Activated naive CD4-positive, alpha-beta T cell treated with anti-CD3 and anti-CD28 coated beads, Interleukin-2, amount 50 U/mL, for 72 hours (primary cell): Measurements from ENCODE around the gene TPX2. TPM values are rescaled to one million over a fixed set of nuclear protein-coding genes. Genes with fewer than 3 reads are reported as not detected.
"Not testable (repeated sequence)": the region's sequence is repeated elsewhere in the genome, so short reads cannot be mapped to it uniquely, and the experiment has no call there.

Experiments used
- ATAC-seq, 2 donors: fragments of 150-1000 bp; cut with Tn5 transposase; 2 replicates each; pipeline ENCODE4 v1.10.0; 2021; ENCODE audit warnings: mild to moderate bottlenecking in 2 of 2, moderate library complexity in 2 of 2
- DNase-seq, 2 donors: peaks; one replicate each; pipeline ENCODE4 v3.0.0; 2021 to 2022; ENCODE audit warnings: low spot score in 2 of 2
- H3K27ac Mint-ChIP-seq, 2 donors: one replicate each; pipeline ENCODE4 v1.8.0; 2022; ENCODE audit warnings: mild to moderate bottlenecking in 2 of 2, mixed read lengths in 2 of 2
- H3K36me3 Mint-ChIP-seq, 2 donors: one replicate each; pipeline ENCODE4 v1.8.0; 2022; ENCODE audit warnings: mixed read lengths in 2 of 2
- H3K9me3 Mint-ChIP-seq, 2 donors: one replicate each; pipeline ENCODE4 v1.8.0; 2022; ENCODE audit warnings: mixed read lengths in 2 of 2
- total RNA-seq, 2 donors: library from RNA; stranded (reverse); gene quantifications; one replicate each; pipeline ENCODE4 v1.2.3, GENCODE V29; 2022

The TPX2 gene
- total RNA-seq, 2 donors from 2014 or later: 123 to 215 TPM

- no peak for ATAC-seq
These were observed 7.8 kb upstream of the TPX2 start for GRCh38 chr20:31731321-31731717.

GRCh38 chr20:31739550-31739977, 474 bp downstream of the TPX2 start:
- ATAC-seq: no peak
- H3K27ac Mint-ChIP-seq: no peak overlapping the region
- no peaks in the 10 kb centered on the region for H3K9me3 Mint-ChIP-seq
- DNase-seq: no peak
- peaks cover 0 to 11% of the 10 kb centered on the region in 2 donors for H3K36me3 Mint-ChIP-seq

More at GRCh38 chr20:31731321-31731717, 7.8 kb upstream of the TPX2 start:
- Mint-ChIP-seq H3K9me3 (no peaks in the 10 kb centered on the region), H3K27ac (no peak overlapping the region), H3K36me3 (no peaks in the 10 kb centered on the region)
- DNase-seq: no peak

GRCh38 chr20:31740208-31740607, 1.1 kb downstream of the TPX2 start:
- H3K27ac Mint-ChIP-seq: no peak overlapping the region
- no peaks in the 10 kb centered on the region for H3K9me3 Mint-ChIP-seq
- peak; percentile 28 to 76 for ATAC-seq
- peaks cover 0 to 12% of the 10 kb centered on the region in 2 donors for H3K36me3 Mint-ChIP-seq
- no peak for DNase-seq

GRCh38 chr20:31740656-31741323, 1.7 kb downstream of the TPX2 start:
- DNase-seq (no peak), ATAC-seq (no peak)
- H3K9me3 Mint-ChIP-seq: no peaks in the 10 kb centered on the region
- H3K36me3 Mint-ChIP-seq: peaks cover 0 to 12% of the 10 kb centered on the region in 2 donors
- no peak overlapping the region for H3K27ac Mint-ChIP-seq

GRCh38 chr20:31746068-31746878, 7.2 kb downstream of the TPX2 start:
- DNase-seq: no peak
- Mint-ChIP-seq H3K9me3 (no peaks in the 10 kb centered on the region), H3K27ac (no peak overlapping the region), H3K36me3 (peaks cover 0 to 19% of the 10 kb centered on the region in 2 donors)
- ATAC-seq: no peak

GRCh38 chr20:31747028-31747427, 7.9 kb downstream of the TPX2 start:
- H3K9me3 Mint-ChIP-seq, H3K27ac Mint-ChIP-seq, ATAC-seq: not testable (repeated sequence)

GRCh38 chr20:31747640-31748039, 8.6 kb downstream of the TPX2 start:
- no peak for ATAC-seq
- Mint-ChIP-seq H3K9me3 (no peaks in the 10 kb centered on the region), H3K27ac (no peak overlapping the region), H3K36me3 (peaks cover 0 to 15% of the 10 kb centered on the region in 2 donors)
- DNase-seq: no peak

More at GRCh38 chr20:31747028-31747427, 7.9 kb downstream of the TPX2 start:
- DNase-seq: not testable (repeated sequence)
- H3K36me3 Mint-ChIP-seq: peaks cover 0 to 15% of the 10 kb centered on the region in 2 donors

GRCh38 chr20:31749223-31749622, 10.1 kb downstream of the TPX2 start:
- H3K36me3 Mint-ChIP-seq: peaks cover 0 to 21% of the 10 kb centered on the region in 2 donors

GRCh38 chr20:31751126-31751525, 12.0 kb downstream of the TPX2 start:
- peaks cover 3 to 19% of the 10 kb centered on the region in 2 donors for H3K36me3 Mint-ChIP-seq
- DNase-seq: no peak

More at GRCh38 chr20:31749223-31749622, 10.1 kb downstream of the TPX2 start:
- H3K27ac Mint-ChIP-seq: no peak overlapping the region
- H3K9me3 Mint-ChIP-seq: no peaks in the 10 kb centered on the region
- DNase-seq: no peak
- ATAC-seq: no peak

GRCh38 chr20:31757254-31757653, 18.2 kb downstream of the TPX2 start:
- Mint-ChIP-seq H3K36me3 (peaks cover 10 to 49% of the 10 kb centered on the region in 2 donors), H3K27ac (no peak overlapping the region)

More at GRCh38 chr20:31751126-31751525, 12.0 kb downstream of the TPX2 start:
- ATAC-seq: no peak
- H3K27ac Mint-ChIP-seq: no peak overlapping the region
- no peaks in the 10 kb centered on the region for H3K9me3 Mint-ChIP-seq

GRCh38 chr20:31758521-31758920, 19.4 kb downstream of the TPX2 start:
- H3K36me3 Mint-ChIP-seq: peaks cover 10 to 48% of the 10 kb centered on the region in 2 donors

More at GRCh38 chr20:31757254-31757653, 18.2 kb downstream of the TPX2 start:
- no peak for ATAC-seq
- H3K9me3 Mint-ChIP-seq: no peaks in the 10 kb centered on the region
- no peak for DNase-seq

GRCh38 chr20:31758991-31759390, 19.9 kb downstream of the TPX2 start:
- ATAC-seq: no peak
- no peak for DNase-seq
- Mint-ChIP-seq H3K36me3 (peaks cover 10 to 48% of the 10 kb centered on the region in 2 donors), H3K27ac (no peak overlapping the region), H3K9me3 (no peaks in the 10 kb centered on the region)

More at GRCh38 chr20:31758521-31758920, 19.4 kb downstream of the TPX2 start:
- H3K27ac Mint-ChIP-seq: no peak overlapping the region
- no peaks in the 10 kb centered on the region for H3K9me3 Mint-ChIP-seq
- ATAC-seq (no peak), DNase-seq (no peak)

- DNase-seq: no peak
- Mint-ChIP-seq H3K9me3 (no peaks in the 10 kb centered on the region), H3K36me3 (peaks cover 15 to 55% of the 10 kb centered on the region in 2 donors), H3K27ac (no peak overlapping the region)
- no peak for ATAC-seq
These were observed 20.9 kb downstream of the TPX2 start for GRCh38 chr20:31759836-31760518.

- peaks cover 15 to 62% of the 10 kb centered on the region in 2 donors for H3K36me3 Mint-ChIP-seq
- ATAC-seq (no peak), DNase-seq (no peak)
- no peaks in the 10 kb centered on the region for H3K9me3 Mint-ChIP-seq
- no peak overlapping the region for H3K27ac Mint-ChIP-seq
These were observed 21.6 kb downstream of the TPX2 start for GRCh38 chr20:31760519-31761240.

GRCh38 chr20:31764641-31765305, 25.7 kb downstream of the TPX2 start:
- H3K27ac Mint-ChIP-seq: no peak overlapping the region
- no peaks in the 10 kb centered on the region for H3K9me3 Mint-ChIP-seq
- DNase-seq (no peak), ATAC-seq (no peak)
- peaks cover 11 to 65% of the 10 kb centered on the region in 2 donors for H3K36me3 Mint-ChIP-seq

- ATAC-seq (no peak), DNase-seq (no peak)
- Mint-ChIP-seq H3K27ac (peak overlapping the region in 1 of 2 donors; percentile 36), H3K36me3 (peaks cover 20 to 71% of the 10 kb centered on the region in 2 donors), H3K9me3 (no peaks in the 10 kb centered on the region)
These were observed 28.7 kb downstream of the TPX2 start for GRCh38 chr20:31767805-31768204.
